Activated CD4-positive, alpha-beta T cell treated with anti-CD3 and anti-CD28 coated beads, Interleukin-2, amount 10 ng/mL, durations not matched to agents 7 days and 5 days (primary cell): ENCODE results near the gene RAP1GAP2. TPM values are rescaled to one million over a fixed set of nuclear protein-coding genes. Genes with fewer than 3 reads are reported as not detected.
A peak's percentile ranks its signal among the peaks of the same experiment; 100 is the strongest.

Source experiments
- CTCF ChIA-PET: fragments of 350-600 bp; sonication (Branson Sonifier 250); formaldehyde crosslinking; loops from one replicate; lab custom pipeline; 2021; ENCODE audit warnings: antibody characterized with exemption; lab: Charles Lee
- POLR2A ChIA-PET: fragments of 350-600 bp; sonication (Branson Sonifier 250); formaldehyde crosslinking; loops from one replicate; lab custom pipeline; 2021; ENCODE audit warnings: antibody characterized with exemption; lab: Charles Lee
- DNase-seq: peaks from one replicate; pipeline ENCODE4 v3.0.0-alpha.2; 2020
- H3K27ac Mint-ChIP-seq: one replicate; pipeline ENCODE4 v1.8.0; 2021; ENCODE audit warnings: mild to moderate bottlenecking, moderate library complexity, mixed read lengths
- H3K27me3 Mint-ChIP-seq: one replicate; pipeline ENCODE4 v1.8.0; 2021; ENCODE audit warnings: mixed read lengths
- H3K36me3 Mint-ChIP-seq: one replicate; pipeline ENCODE4 v1.8.0; 2021; ENCODE audit warnings: low read depth, mixed read lengths
- H3K4me1 Mint-ChIP-seq: one replicate; pipeline ENCODE4 v1.8.0; 2021; ENCODE audit warnings: mixed read lengths
- H3K4me3 Mint-ChIP-seq: one replicate; pipeline ENCODE4 v1.8.0; 2021; ENCODE audit warnings: mild to moderate bottlenecking, moderate library complexity, mixed read lengths
- H3K9me3 Mint-ChIP-seq: one replicate; pipeline ENCODE4 v1.8.0; 2021; ENCODE audit warnings: mixed read lengths
- total RNA-seq, 2 experiments: library from RNA; stranded (reverse); gene quantifications; one replicate each; pipeline ENCODE4 v1.2.3, GENCODE V29; 2021

RAP1GAP2 gene
- total RNA-seq, 2 experiments from 2014 or later, result 27.8 to 37.3 TPM

DNA sequence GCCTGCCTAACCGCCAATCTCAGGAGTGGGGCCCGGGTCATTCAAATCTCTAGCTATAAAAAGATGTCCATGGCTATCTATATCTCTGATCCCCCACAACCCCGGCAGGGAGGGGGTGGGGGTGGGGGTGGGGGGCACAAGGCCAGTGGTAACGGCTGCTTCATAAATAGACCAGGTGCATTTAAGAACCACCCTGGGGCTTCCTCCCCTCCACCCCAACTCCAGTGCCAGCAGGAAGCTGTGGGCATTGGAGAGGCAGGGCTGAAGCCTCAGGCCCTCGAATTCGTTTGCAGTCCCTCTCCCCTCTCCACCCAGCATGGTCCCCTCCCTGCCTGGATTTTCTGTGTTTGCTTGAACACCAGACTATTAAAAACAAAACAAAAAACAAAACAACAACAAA is 56.0 kb downstream of the RAP1GAP2 start:
- peaks cover 21% of the 10 kb centered on the region for H3K4me1 Mint-ChIP-seq
- CTCF ChIA-PET, result no interaction called here
- H3K9me3 Mint-ChIP-seq, result no peaks in the 10 kb centered on the region
- H3K4me3 Mint-ChIP-seq, result peak overlapping the region; percentile 55
- no peak overlapping the region for H3K27ac Mint-ChIP-seq
- no peak for DNase-seq
- no peaks in the 10 kb centered on the region for H3K36me3 Mint-ChIP-seq
- POLR2A ChIA-PET, result no interaction called here
- H3K27me3 Mint-ChIP-seq, result peaks cover 46% of the 10 kb centered on the region

DNA sequence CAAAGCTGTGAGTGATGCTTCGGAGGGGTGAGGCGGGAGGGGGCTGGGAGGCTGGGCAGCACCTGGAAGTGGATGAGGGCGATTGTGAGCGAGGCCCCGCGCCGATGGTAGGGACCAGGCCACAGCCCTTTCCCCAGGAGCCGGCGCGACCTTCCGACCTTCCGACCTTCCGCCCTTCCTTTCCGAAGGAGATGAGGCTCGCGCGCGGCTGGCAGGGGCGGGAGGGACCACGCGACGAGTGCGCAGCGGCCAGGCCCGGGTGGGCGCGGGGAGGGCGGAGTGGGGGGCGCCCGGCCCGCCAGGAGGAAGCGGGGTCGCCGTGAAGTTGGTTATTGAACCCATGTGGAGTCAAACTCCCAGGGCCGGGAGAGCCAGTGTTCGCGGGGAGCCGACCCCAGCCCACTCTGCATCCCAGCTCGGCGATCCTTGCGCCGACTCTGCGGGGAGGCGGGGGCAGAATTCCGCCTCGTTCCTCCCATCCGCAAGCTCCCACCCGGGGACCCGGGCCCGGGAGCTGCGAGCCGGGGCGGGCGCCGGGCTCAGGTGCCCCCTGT is 56.6 kb downstream of the RAP1GAP2 start:
- POLR2A ChIA-PET, result no interaction called here
- CTCF ChIA-PET, result no interaction called here
- Mint-ChIP-seq H3K9me3 (no peaks in the 10 kb centered on the region), H3K4me3 (no peak overlapping the region), H3K27me3 (peaks cover 46% of the 10 kb centered on the region), H3K36me3 (no peaks in the 10 kb centered on the region), H3K4me1 (peaks cover 16% of the 10 kb centered on the region), H3K27ac (no peak overlapping the region)
- DNase-seq, result no peak

DNA sequence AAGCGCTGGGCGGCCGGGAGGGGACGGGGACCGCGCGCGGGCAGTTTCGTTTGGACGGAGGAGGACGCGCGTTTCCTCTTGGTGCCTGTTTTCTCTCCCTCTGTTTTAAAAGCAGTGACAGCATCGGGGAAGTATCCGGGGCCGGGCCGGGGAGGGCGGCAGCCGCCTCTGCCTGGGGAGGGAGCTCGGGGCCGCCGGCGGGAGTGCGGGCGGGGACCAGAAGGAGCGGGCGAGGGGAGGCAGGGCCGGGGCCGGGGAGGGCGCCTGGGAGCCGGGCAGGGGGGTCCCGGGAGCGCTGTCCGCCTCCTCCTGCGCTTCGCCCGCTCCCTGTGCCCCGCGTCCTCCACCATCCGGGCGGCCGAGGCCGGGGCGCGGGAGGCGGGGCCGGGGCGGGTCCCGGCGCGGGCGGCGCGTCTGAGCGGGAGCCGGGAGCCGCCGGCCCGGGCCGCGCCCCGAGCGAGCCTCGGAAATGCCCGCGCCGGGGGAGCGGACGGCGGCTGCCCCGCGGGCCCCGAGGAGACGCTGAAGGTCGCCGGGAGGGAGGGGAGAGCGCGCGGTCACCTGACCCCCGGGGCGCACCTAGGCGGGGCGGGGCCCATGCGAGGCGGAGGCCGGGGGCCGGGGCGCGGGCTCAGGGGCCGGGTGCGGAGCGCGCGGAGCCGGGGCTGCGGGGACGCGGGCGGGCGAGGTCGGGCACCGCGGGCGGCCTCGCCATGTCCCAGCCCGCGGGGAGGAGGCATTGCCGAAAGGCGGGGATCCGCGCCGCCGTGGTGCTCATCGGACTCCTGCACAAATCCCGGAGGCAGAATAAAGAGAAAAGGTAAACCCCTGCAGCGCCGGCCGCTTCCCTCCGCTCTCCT is 57.3 kb downstream of the RAP1GAP2 start:
- Mint-ChIP-seq H3K9me3 (no peaks in the 10 kb centered on the region), H3K36me3 (no peaks in the 10 kb centered on the region), H3K27me3 (peaks cover 48% of the 10 kb centered on the region), H3K27ac (no peak overlapping the region), H3K4me1 (peaks cover 10% of the 10 kb centered on the region), H3K4me3 (peak overlapping the region; percentile 71)
- ChIA-PET POLR2A (no interaction called here), CTCF (no interaction called here)
- peak; percentile 47 for DNase-seq

DNA sequence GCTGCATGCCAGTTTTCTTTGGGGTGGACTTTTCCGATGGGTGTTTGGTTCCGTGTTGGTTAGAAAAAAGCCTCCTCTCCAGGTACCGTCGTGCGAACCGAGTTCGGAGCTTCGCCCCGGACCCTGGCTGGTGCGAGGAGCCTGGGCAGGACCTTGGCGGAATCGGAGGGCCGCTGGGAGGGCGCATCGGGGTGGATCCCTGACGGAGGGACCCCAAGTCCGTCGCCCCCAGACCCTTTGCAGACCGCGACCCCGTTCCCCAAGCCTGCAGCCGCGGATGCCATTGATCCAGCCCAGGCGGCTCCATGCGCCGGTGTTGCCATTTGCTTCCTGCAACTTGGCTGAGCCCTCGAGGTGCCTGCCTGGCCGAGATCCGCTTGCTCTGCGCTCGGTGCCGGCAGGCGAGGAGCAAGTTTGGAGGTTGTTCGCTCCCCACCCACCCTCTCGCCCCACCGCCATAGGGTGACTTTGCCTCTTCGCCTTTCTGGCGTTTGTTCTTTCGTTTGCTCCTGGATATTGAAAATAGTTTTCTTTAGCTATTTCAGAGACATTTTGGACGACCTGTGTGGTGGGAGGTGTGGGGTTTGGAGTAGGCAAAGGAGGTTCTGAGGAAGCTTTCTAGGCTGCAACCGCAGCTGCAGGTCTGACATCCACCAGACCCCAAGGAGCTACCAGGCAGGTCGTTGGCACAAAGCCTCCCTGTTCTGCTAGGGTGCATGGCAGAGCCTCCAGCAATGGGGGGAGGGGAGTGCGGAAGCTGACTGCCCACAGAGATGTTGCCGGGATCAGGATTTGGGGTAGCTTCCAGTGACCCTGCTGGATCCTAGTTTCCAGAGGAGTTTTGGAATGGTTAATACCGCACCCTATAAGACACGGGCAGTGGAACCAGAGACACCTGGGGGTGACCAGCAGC is 58.2 kb downstream of the RAP1GAP2 start:
- CTCF ChIA-PET, result no interaction called here
- Mint-ChIP-seq H3K4me3 (peak overlapping the region; percentile 71), H3K4me1 (peaks cover 6% of the 10 kb centered on the region), H3K9me3 (no peaks in the 10 kb centered on the region), H3K36me3 (no peaks in the 10 kb centered on the region), H3K27me3 (peaks cover 45% of the 10 kb centered on the region), H3K27ac (no peak overlapping the region)
- DNase-seq, result peak; percentile 12
- POLR2A ChIA-PET, result no interaction called here

DNA sequence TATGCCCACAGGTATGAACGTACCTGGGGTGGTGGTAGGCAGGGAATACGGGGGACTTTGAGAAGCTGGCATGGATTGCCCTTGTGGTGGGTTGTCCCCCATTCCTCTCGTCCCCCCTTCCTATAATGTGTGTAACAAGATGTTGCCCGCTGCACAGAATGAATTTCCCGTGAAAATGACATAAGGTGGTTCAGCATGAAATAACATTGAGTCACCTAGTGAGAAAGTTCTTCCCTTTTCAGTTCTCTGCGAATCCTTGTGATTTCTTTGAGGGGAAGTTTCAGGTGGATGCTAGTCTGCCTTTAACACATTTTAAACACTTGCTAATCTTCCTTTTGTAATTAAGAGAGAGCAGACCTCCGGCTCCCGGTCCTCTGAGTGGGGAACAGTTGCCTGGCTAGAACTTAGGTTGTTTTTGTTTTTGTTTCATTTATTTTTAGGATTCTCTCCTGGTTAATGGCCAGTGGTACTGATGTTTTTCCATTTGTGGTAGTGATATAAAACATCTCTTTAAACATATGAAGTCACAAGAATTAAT is 58.9 kb downstream of the RAP1GAP2 start:
- Mint-ChIP-seq H3K27me3 (peaks cover 43% of the 10 kb centered on the region), H3K27ac (no peak overlapping the region), H3K36me3 (no peaks in the 10 kb centered on the region), H3K9me3 (no peaks in the 10 kb centered on the region), H3K4me3 (peak overlapping the region; percentile 71), H3K4me1 (peaks cover 6% of the 10 kb centered on the region)
- ChIA-PET CTCF (no interaction called here), POLR2A (no interaction called here)
- DNase-seq, result no peak

DNA sequence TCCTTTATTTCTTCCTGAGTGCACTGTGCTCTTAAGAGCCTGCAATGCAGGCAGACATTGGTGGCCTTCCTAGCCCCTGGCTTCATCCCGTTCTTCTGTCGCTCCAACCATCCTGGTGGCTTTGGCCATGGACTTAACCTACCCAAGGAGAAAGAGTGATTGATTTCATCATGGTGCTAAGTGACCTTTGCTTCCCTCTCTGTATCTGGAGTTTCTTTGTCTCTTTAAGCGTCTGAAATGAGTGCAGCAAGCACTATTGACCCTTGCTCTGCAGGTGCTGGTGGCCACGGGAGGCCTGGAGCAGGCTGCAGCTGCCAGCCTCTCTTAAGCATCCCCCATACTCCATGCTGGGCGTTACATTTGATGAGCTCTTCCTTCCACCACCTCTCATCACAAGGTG is 60.5 kb downstream of the RAP1GAP2 start:
- no peak for DNase-seq
- CTCF ChIA-PET, result no interaction called here
- no peak overlapping the region for H3K4me3 Mint-ChIP-seq
- H3K9me3 Mint-ChIP-seq, result no peaks in the 10 kb centered on the region
- H3K27me3 Mint-ChIP-seq, result peaks cover 32% of the 10 kb centered on the region
- H3K36me3 Mint-ChIP-seq, result no peaks in the 10 kb centered on the region
- H3K27ac Mint-ChIP-seq, result no peak overlapping the region
- POLR2A ChIA-PET, result no interaction called here
- H3K4me1 Mint-ChIP-seq, result peaks cover 6% of the 10 kb centered on the region

DNA sequence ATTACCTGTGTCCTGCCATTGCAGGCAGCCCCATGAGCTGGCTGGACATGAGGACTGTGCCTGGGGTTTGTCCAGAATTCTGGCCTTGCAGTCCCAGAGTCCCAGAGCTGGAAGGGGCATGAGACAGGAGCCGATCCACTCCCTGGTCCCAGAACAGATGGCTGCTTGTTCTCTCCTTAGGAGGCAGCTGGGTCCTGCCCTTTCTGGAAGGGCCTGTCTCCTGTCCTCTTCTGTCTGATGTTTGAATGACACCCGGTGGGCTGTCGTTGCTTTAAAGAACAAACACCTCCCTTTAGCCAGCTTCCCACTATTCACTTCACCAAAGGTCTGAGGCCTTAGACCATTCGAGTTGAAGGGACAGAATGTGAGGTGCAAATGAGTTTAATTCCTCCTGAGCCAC is 63.8 kb downstream of the RAP1GAP2 start:
- ChIA-PET POLR2A (no interaction called here), CTCF (no interaction called here)
- peaks cover 13% of the 10 kb centered on the region for H3K27me3 Mint-ChIP-seq
- H3K4me3 Mint-ChIP-seq, result no peak overlapping the region
- H3K9me3 Mint-ChIP-seq, result no peaks in the 10 kb centered on the region
- H3K4me1 Mint-ChIP-seq, result no peaks in the 10 kb centered on the region
- H3K27ac Mint-ChIP-seq, result no peak overlapping the region
- H3K36me3 Mint-ChIP-seq, result no peaks in the 10 kb centered on the region
- no peak for DNase-seq

DNA sequence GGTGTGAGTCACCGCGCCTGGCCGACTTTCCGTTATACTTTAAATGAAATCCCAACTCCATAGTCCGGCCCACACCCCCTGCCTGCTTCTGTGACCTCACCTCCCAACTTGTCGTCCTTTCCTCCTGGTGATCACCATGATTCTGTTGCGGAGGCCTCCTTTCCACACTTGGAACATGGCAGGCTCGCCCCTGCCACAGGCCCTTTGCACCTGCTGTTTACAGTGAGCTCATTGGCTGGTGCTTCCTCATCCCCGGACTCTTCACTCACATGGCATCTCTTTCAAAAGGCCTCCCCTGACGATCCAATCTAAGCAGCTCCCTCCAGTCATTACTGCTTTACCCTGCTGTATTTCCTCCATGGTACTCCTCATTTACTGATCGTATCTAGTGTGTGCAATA is 64.6 kb downstream of the RAP1GAP2 start:
- CTCF ChIA-PET, result no interaction called here
- Mint-ChIP-seq H3K4me3 (no peak overlapping the region), H3K9me3 (no peaks in the 10 kb centered on the region)

DNA sequence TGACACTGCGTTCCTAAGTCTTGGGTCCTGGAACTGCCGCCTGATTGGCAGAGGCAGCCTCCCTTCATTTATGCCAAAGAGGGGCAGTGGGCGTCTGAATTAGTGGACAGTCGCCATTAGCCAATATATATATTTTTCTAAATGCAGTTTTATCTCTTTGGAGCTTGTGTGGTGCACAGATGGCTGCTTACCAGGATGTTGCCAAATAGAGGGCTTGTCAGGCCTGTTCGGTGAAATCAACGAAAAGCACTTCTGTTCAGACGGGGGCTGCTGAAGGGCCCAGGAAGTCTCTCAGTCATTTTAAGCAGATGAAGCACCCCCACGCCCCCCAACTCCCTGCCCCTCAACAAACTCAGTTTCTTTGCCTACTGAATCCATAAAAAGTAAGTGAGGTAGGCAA is 66.0 kb downstream of the RAP1GAP2 start:
- Mint-ChIP-seq H3K4me3 (no peak overlapping the region), H3K27me3 (peaks cover 2% of the 10 kb centered on the region), H3K4me1 (no peaks in the 10 kb centered on the region), H3K36me3 (no peaks in the 10 kb centered on the region), H3K9me3 (no peaks in the 10 kb centered on the region), H3K27ac (no peak overlapping the region)
- ChIA-PET POLR2A (no interaction called here), CTCF (interaction anchor here (0.5 to 0.9 kb wide), 2 partner anchors 29 to 151 kb away, joined by 3 read pairs; no protein-coding TSS in a partner anchor)
- no peak for DNase-seq

More for the DNA sequence above, 64.6 kb downstream of the RAP1GAP2 start:
- DNase-seq, result no peak
- Mint-ChIP-seq H3K27ac (no peak overlapping the region), H3K27me3 (peaks cover 8% of the 10 kb centered on the region), H3K36me3 (no peaks in the 10 kb centered on the region), H3K4me1 (no peaks in the 10 kb centered on the region)
- POLR2A ChIA-PET, result no interaction called here

DNA sequence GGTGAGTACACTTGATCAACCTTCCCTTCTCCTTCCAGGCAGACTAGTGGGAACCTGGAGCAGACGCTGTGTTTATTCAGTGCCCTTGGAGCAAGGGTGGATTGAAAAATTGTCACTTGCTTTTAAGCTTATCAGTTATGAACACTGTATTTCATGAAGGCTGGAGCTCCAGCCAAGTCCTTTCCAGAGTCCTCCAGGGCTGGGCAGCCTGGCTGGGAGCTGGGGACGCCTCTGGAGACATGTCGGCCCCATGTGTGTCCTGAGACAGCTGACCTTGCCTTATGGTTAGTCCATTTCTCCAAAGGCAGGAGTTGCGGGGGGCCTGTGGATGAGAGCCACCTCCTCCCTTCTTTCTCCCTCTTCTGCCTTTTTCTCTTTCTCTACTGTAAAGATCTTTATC is 67.0 kb downstream of the RAP1GAP2 start:
- H3K9me3 Mint-ChIP-seq, result no peaks in the 10 kb centered on the region
- no peaks in the 10 kb centered on the region for H3K36me3 Mint-ChIP-seq
- H3K4me3 Mint-ChIP-seq, result no peak overlapping the region
- ChIA-PET POLR2A (no interaction called here), CTCF (interaction anchor here (0.6 kb wide), 2 partner anchors 62 to 700 kb away, joined by 3 read pairs; no protein-coding TSS in a partner anchor)
- no peak overlapping the region for H3K27ac Mint-ChIP-seq
- H3K4me1 Mint-ChIP-seq, result no peaks in the 10 kb centered on the region
- H3K27me3 Mint-ChIP-seq, result no peaks in the 10 kb centered on the region
- DNase-seq, result no peak

DNA sequence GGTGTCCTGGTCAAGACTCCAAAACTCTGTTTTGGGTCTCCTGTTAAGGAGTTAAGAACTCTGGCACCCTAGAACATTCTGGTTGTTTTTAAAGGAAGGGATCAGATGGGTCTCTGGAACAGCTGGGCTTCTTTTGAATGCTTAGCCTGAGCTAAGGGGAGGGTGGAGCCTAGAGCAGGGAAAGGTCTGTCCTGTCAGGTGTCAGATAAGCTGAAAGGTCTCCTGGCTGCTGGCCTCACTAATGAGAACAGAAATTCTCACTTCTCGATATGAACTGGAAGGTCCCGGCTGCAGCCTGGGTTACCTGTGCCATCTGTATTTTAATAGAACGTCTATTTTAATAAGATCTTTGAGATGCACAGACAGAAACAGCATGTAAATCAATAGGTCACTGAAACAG is 69.0 kb downstream of the RAP1GAP2 start:
- no peak overlapping the region for H3K4me3 Mint-ChIP-seq
- DNase-seq, result no peak
- H3K27ac Mint-ChIP-seq, result no peak overlapping the region
- no peaks in the 10 kb centered on the region for H3K36me3 Mint-ChIP-seq
- no peaks in the 10 kb centered on the region for H3K4me1 Mint-ChIP-seq
- ChIA-PET POLR2A (no interaction called here), CTCF (interaction anchor here (0.6 kb wide), 2 partner anchors 106 to 1623 kb away, joined by 3 read pairs; no protein-coding TSS in a partner anchor)
- no peaks in the 10 kb centered on the region for H3K27me3 Mint-ChIP-seq
- no peaks in the 10 kb centered on the region for H3K9me3 Mint-ChIP-seq
